ENCODE results near the gene SF3A2. TPM values are rescaled to one million over a fixed set of nuclear protein-coding genes. Genes with fewer than 3 reads are reported as not detected.

The SF3A2 gene
- total and polyA plus RNA-seq, 2 donors (not counting 1 experiment from before 2014, with no cell fraction given), result 98.2 to 140 TPM

DNA sequence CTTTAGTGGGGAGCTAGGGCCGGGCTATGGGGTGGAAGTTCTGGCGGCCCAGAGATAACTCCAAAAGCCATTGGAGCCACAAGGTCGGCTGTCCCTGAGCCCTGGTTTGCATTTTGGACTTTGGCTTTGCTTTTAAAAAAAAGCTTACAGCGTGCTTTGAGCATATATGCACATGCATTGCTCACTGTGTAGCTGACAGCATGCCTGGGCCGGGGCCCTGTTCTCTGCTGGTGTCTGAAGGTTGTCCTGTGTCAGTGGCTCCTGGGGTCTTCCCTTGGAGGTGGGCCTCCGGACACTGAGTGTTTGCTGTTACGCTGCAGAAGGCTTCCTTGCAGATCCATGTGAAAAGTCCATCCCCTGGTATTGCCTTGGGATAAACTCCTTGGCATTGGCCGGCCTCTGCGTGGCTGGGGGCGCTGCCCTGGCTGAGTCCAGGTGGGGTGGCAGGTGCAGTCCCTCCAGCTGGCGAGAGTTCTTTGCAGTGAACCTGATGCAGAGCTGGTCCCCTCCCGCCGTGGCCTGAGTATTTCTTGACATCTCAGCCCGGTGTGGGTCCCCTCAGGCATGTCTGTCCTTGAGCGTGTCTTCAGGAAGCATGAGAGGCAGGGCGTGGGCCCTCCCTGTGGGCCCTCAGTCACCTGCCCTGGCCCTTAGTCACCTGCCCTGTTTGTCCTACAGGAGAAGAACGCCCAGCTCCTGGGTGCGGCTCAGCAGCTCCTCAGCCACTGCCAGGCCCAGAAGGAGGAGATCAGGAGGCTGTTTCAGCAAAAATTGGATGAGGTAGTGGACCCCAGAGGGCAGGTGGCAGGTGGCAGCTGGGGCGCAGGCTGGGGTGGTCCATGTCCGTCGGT, 23.5 kb upstream of the SF3A2 start:
- no peak overlapping the region for H3K9ac ChIP-seq (ENCODE audit: low read length)

DNA sequence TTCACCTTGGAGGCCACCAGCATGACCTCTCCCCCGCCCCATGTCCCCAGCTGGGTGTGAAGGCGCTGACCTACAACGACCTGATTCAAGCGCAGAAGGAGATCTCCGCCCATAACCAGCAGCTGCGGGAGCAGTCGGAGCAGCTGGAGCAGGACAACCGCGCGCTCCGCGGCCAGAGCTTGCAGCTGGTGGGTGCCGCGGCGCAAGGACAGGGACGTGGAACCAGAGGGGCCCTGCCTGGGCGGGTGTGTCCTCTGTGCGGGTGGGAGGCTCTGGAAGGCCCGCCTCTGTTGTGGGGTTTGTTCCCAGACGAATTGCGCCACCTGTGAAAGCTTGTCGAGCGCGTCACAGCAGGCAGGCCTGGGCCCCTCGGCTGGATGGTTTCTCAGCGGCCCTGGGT, 22.8 kb upstream of the SF3A2 start:
- 96% methylated on average over 26 of the region's 26 CpGs for WGBS (ENCODE audit: insufficient coverage)
- ATAC-seq (ENCODE audit: low read depth) (no peak), DNase-seq (no peak)
- no peak overlapping the region for H3K4me3 ChIP-seq (ENCODE audit: control extremely low read depth in 1 of 5, extremely low read depth in 1 of 5, insufficient read depth in 1 of 5, low read depth in 2 of 5, low read length in 4 of 5)
- H3K4me1 ChIP-seq (ENCODE audit: control insufficient read depth in 2 of 2, insufficient read depth in 2 of 2, low read length in 2 of 2), result no peaks in the 10 kb centered on the region
- Mint-ChIP-seq H3K4me3 (no peak overlapping the region), H3K9me3 (ENCODE audit: insufficient read depth) (no peaks in the 10 kb centered on the region), H3K27me3 (no peaks in the 10 kb centered on the region), H3K27ac (no peak overlapping the region), H3K4me1 (peaks cover 5% of the 10 kb centered on the region)
- H3K4me2 ChIP-seq (replicated peaks; ENCODE audit: low read depth, low read length, poor library complexity, severe bottlenecking), result no peak overlapping the region
- ChIA-PET POLR2A (no interaction called here), CTCF (interaction anchor here (1.1 to 1.3 kb wide), 2 partner anchors 179 to 435 kb away, joined by 3 read pairs; no protein-coding TSS in a partner anchor)
- H3K27me3 ChIP-seq (replicated peaks in 1 of 4; ENCODE audit: control extremely low read depth in 1 of 4, control insufficient read depth in 3 of 4, insufficient read depth in 4 of 4, low read length in 3 of 4), result no peaks in the 10 kb centered on the region
- no peaks in the 10 kb centered on the region for H3K9me3 ChIP-seq (ENCODE audit: control extremely low read depth in 1 of 3, control insufficient read depth in 2 of 3, insufficient read depth in 1 of 3, low read length in 2 of 3)
- intact Hi-C loops (cut with micrococcal nuclease), result no loop called here
- peaks cover 38% of the 10 kb centered on the region for H3K79me2 ChIP-seq (ENCODE audit: control insufficient read depth, insufficient read depth, low read length)
- H3K27ac ChIP-seq (ENCODE audit: low read length in 2 of 2), result no peak overlapping the region
- H4K20me1 ChIP-seq (ENCODE audit: control insufficient read depth, insufficient read depth, low read length, poor library complexity, severe bottlenecking), result peaks cover 24% of the 10 kb centered on the region
- no peak overlapping the region for H3K9ac ChIP-seq (ENCODE audit: low read length)
- TF ChIP-seq, protein P1, sequence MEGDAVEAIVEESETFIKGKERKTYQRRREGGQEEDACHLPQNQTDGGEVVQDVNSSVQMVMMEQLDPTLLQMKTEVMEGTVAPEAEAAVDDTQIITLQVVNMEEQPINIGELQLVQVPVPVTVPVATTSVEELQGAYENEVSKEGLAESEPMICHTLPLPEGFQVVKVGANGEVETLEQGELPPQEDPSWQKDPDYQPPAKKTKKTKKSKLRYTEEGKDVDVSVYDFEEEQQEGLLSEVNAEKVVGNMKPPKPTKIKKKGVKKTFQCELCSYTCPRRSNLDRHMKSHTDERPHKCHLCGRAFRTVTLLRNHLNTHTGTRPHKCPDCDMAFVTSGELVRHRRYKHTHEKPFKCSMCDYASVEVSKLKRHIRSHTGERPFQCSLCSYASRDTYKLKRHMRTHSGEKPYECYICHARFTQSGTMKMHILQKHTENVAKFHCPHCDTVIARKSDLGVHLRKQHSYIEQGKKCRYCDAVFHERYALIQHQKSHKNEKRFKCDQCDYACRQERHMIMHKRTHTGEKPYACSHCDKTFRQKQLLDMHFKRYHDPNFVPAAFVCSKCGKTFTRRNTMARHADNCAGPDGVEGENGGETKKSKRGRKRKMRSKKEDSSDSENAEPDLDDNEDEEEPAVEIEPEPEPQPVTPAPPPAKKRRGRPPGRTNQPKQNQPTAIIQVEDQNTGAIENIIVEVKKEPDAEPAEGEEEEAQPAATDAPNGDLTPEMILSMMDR (IDR thresholded peaks at IDR 0.05), result no peak
- no peak for TF ChIP-seq EZH2 (IDR thresholded peaks at IDR 0.05; ENCODE audit: borderline replicate concordance, insufficient read depth, low read depth, low read length, poor library complexity, severe bottlenecking)
- no peak overlapping the region for H2AFZ ChIP-seq (ENCODE audit: insufficient read depth, low read depth, low read length, poor library complexity, severe bottlenecking)
- H3K36me3 ChIP-seq (replicated peaks in 1 of 2; ENCODE audit: control extremely low read depth in 1 of 2, control insufficient read depth in 1 of 2, extremely low read depth in 1 of 2, insufficient read depth in 2 of 2, low read length in 1 of 2), result peaks cover 0 to 77% of the 10 kb centered on the region in 2 experiments

More for the DNA sequence above, 23.5 kb upstream of the SF3A2 start:
- peaks cover 0 to 81% of the 10 kb centered on the region in 2 experiments for H3K36me3 ChIP-seq (replicated peaks in 1 of 2; ENCODE audit: control extremely low read depth in 1 of 2, control insufficient read depth in 1 of 2, extremely low read depth in 1 of 2, insufficient read depth in 2 of 2, low read length in 1 of 2)
- no peak for DNase-seq
- H3K4me2 ChIP-seq (replicated peaks; ENCODE audit: low read depth, low read length, poor library complexity, severe bottlenecking), result no peak overlapping the region
- no peak overlapping the region for H3K27ac ChIP-seq (ENCODE audit: low read length in 2 of 2)
- ATAC-seq (ENCODE audit: low read depth), result no peak
- Mint-ChIP-seq H3K4me3 (no peak overlapping the region), H3K27me3 (no peaks in the 10 kb centered on the region), H3K27ac (no peak overlapping the region), H3K4me1 (peaks cover 7% of the 10 kb centered on the region), H3K9me3 (ENCODE audit: insufficient read depth) (no peaks in the 10 kb centered on the region)
- H3K79me2 ChIP-seq (ENCODE audit: control insufficient read depth, insufficient read depth, low read length), result peaks cover 38% of the 10 kb centered on the region
- TF ChIP-seq, protein P1 (IDR thresholded peaks at IDR 0.05), result no peak
- TF ChIP-seq EZH2 (IDR thresholded peaks at IDR 0.05; ENCODE audit: borderline replicate concordance, insufficient read depth, low read depth, low read length, poor library complexity, severe bottlenecking), result no peak
- CTCF ChIA-PET, result interaction anchor here (0.8 to 1.3 kb wide), 4 partner anchors 35 to 435 kb away, joined by 3 to 7 read pairs (median 3); no protein-coding TSS in a partner anchor
- H3K4me1 ChIP-seq (ENCODE audit: control insufficient read depth in 2 of 2, insufficient read depth in 2 of 2, low read length in 2 of 2), result peaks cover 0 to 6% of the 10 kb centered on the region in 2 donors
- whole genome bisulfite sequencing (ENCODE audit: insufficient coverage), result 94% methylated on average over 21 of the region's 21 CpGs
- H3K27me3 ChIP-seq (replicated peaks in 1 of 4; ENCODE audit: control extremely low read depth in 1 of 4, control insufficient read depth in 3 of 4, insufficient read depth in 4 of 4, low read length in 3 of 4), result no peaks in the 10 kb centered on the region
- no peak overlapping the region for H2AFZ ChIP-seq (ENCODE audit: insufficient read depth, low read depth, low read length, poor library complexity, severe bottlenecking)
- POLR2A ChIA-PET, result no interaction called here
- H4K20me1 ChIP-seq (ENCODE audit: control insufficient read depth, insufficient read depth, low read length, poor library complexity, severe bottlenecking), result peaks cover 32% of the 10 kb centered on the region
- no peaks in the 10 kb centered on the region for H3K9me3 ChIP-seq (ENCODE audit: control extremely low read depth in 1 of 3, control insufficient read depth in 2 of 3, insufficient read depth in 1 of 3, low read length in 2 of 3)
- no peak overlapping the region for H3K4me3 ChIP-seq (ENCODE audit: control extremely low read depth in 1 of 5, extremely low read depth in 1 of 5, insufficient read depth in 1 of 5, low read depth in 2 of 5, low read length in 4 of 5)
- intact Hi-C loops (cut with micrococcal nuclease), result no loop called here
